ENCODE data around the gene SH3PXD2A.

DNA sequence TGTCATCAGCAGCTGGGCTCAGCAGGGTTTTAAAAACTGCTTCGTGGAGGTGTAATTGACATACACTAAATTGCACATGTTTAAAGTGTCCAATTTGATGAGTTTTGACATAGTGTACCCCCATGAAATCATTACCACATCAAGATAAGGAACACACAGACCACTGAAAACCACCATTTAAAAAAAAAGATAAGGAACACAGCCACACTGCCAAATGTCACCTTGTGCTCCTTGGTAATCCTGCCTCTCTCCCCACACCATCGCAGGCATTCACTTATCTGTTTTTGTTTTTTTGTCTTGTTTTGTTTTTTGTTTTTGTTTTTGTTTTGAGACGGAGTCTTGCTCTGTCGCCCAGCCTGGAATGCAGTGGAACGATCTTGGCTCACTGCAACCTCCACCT is 286.9 kb downstream of the SH3PXD2A start:
- TF ChIP-seq, protein P1, sequence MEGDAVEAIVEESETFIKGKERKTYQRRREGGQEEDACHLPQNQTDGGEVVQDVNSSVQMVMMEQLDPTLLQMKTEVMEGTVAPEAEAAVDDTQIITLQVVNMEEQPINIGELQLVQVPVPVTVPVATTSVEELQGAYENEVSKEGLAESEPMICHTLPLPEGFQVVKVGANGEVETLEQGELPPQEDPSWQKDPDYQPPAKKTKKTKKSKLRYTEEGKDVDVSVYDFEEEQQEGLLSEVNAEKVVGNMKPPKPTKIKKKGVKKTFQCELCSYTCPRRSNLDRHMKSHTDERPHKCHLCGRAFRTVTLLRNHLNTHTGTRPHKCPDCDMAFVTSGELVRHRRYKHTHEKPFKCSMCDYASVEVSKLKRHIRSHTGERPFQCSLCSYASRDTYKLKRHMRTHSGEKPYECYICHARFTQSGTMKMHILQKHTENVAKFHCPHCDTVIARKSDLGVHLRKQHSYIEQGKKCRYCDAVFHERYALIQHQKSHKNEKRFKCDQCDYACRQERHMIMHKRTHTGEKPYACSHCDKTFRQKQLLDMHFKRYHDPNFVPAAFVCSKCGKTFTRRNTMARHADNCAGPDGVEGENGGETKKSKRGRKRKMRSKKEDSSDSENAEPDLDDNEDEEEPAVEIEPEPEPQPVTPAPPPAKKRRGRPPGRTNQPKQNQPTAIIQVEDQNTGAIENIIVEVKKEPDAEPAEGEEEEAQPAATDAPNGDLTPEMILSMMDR (IDR thresholded peaks at IDR 0.05) = no peak
- no peak for TF ChIP-seq EP300 (IDR thresholded peaks at IDR 0.05)
- no peak for TF ChIP-seq POLR2A (IDR thresholded peaks at IDR 0.05)
- TF ChIP-seq POLR2AphosphoS5 (IDR thresholded peaks at IDR 0.05) = no peak

All from sigmoid colon (tissue), 4 donors.